Calu3 (cell line): Measurements from ENCODE around the gene IPPK. TPM values are rescaled to one million over a fixed set of nuclear protein-coding genes. Genes with fewer than 3 reads are reported as not detected.

ENCODE experiments used
- BruUV-seq: library from RNA; stranded (reverse); fragments of 400-500 nt; replicated peaks from 2 replicates; lab custom pipeline; 2021; lab: Mats Ljungman, UMichigan
- CTCF ChIA-PET: fragments of 300-600 bp; sonication (Branson Sonifier 250); formaldehyde crosslinking; loops from one replicate; lab custom pipeline; 2022; ENCODE audit warnings: antibody characterized with exemption; lab: Charles Lee
- DNase-seq: peaks from one replicate; pipeline ENCODE4 v3.0.0; 2022
- H3K27ac Mint-ChIP-seq: one replicate; pipeline ENCODE4 v1.8.0; 2022; ENCODE audit warnings: mixed read lengths; ENCODE audit not compliant: unreplicated experiment
- H3K27me3 Mint-ChIP-seq: one replicate; pipeline ENCODE4 v1.8.0; 2022; ENCODE audit warnings: mixed read lengths; ENCODE audit not compliant: unreplicated experiment
- H3K36me3 Mint-ChIP-seq: one replicate; pipeline ENCODE4 v1.8.0; 2022; ENCODE audit warnings: mild to moderate bottlenecking, moderate library complexity, mixed read lengths; ENCODE audit not compliant: insufficient read depth, unreplicated experiment
- H3K4me1 Mint-ChIP-seq: one replicate; pipeline ENCODE4 v1.8.0; 2022; ENCODE audit warnings: mild to moderate bottlenecking, low read depth, mixed read lengths; ENCODE audit not compliant: unreplicated experiment
- H3K4me3 Mint-ChIP-seq: one replicate; pipeline ENCODE4 v1.8.0; 2022; ENCODE audit warnings: mild to moderate bottlenecking, low read depth, moderate library complexity, mixed read lengths; ENCODE audit not compliant: unreplicated experiment
- H3K9me3 Mint-ChIP-seq: one replicate; pipeline ENCODE4 v1.8.0; 2022; ENCODE audit warnings: low read depth, mixed read lengths; ENCODE audit not compliant: unreplicated experiment
- CTCF ChIP-seq: fragments of 200-600 bp; IDR thresholded peaks from one replicate; pipeline ENCODE4 v1.8.0; 2022; ENCODE audit warnings: antibody characterized with exemption; ENCODE audit not compliant: unreplicated experiment
- intact Hi-C: fragments of 100-400 bp; cut with micrococcal nuclease; formaldehyde crosslinking; loops from one replicate; pipeline ENCODE4 v1.10.0; 2022; ENCODE audit not compliant: unreplicated experiment
- total RNA-seq: library from RNA; stranded (reverse); gene quantifications from 2 replicates; pipeline ENCODE4 v1.2.3, GENCODE V29; 2022

Gene IPPK
- total RNA-seq, 1 experiment from 2014 or later = 8.9 TPM

- Mint-ChIP-seq H3K27me3 (no peaks in the 10 kb centered on the region), H3K9me3 (no peaks in the 10 kb centered on the region), H3K36me3 (peaks cover 16% of the 10 kb centered on the region), H3K27ac (no peak overlapping the region), H3K4me1 (no peaks in the 10 kb centered on the region), H3K4me3 (no peak overlapping the region)
- CTCF ChIA-PET = interaction anchor here (0.7 kb wide), 1 partner anchor 161 kb away, joined by 5 read pairs; no protein-coding TSS in a partner anchor
- intact Hi-C loops = no loop called here
- TF ChIP-seq CTCF = no peak
- DNase-seq = no peak
- no TSS peak for BruUV-seq
Observed at GRCh38 chr9:92657296-92658094, 12.4 kb downstream of the IPPK start.

GRCh38 chr9:92656537-92656925 lies 13.4 kb downstream of the IPPK start:
- no TSS peak for BruUV-seq
- Mint-ChIP-seq H3K9me3 (no peaks in the 10 kb centered on the region), H3K36me3 (peaks cover 16% of the 10 kb centered on the region), H3K27me3 (no peaks in the 10 kb centered on the region), H3K4me1 (no peaks in the 10 kb centered on the region), H3K27ac (no peak overlapping the region), H3K4me3 (no peak overlapping the region)
- CTCF ChIA-PET = no interaction called here
- TF ChIP-seq CTCF = no peak
- intact Hi-C loops = no loop called here
- DNase-seq = no peak

GRCh38 chr9:92655896-92656536 lies 13.9 kb downstream of the IPPK start:
- CTCF ChIA-PET = no interaction called here
- Mint-ChIP-seq H3K9me3 (no peaks in the 10 kb centered on the region), H3K4me3 (no peak overlapping the region), H3K27ac (no peak overlapping the region), H3K27me3 (no peaks in the 10 kb centered on the region), H3K4me1 (no peaks in the 10 kb centered on the region), H3K36me3 (peaks cover 16% of the 10 kb centered on the region)
- no TSS peak for BruUV-seq
- no peak for DNase-seq
- intact Hi-C loops = no loop called here
- no peak for TF ChIP-seq CTCF

DNA sequence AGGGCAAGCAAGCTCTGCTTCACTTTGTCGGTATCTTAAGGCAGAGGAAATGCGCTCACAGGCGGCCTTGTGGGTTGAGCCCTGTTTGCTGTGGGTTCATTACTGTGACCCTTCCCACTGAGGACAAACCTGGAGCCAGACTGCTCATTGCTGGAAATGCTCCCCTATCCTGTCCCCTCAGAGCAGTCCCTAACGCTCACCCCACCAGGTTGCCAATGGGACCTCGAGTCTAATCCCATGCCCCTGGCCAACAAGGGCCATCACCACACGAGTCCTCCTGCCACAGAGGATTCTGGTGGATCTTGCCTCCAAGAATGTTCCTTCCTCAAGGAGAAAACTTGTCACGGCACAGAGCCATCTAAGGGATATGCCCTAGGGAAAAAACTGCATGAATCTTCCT lies 14.6 kb downstream of the IPPK start:
- no TSS peak for BruUV-seq
- intact Hi-C loops = no loop called here
- H3K36me3 Mint-ChIP-seq = peaks cover 16% of the 10 kb centered on the region
- no peak overlapping the region for H3K4me3 Mint-ChIP-seq
- no peak for DNase-seq
- H3K9me3 Mint-ChIP-seq = no peaks in the 10 kb centered on the region
- H3K27me3 Mint-ChIP-seq = no peaks in the 10 kb centered on the region
- no peak for TF ChIP-seq CTCF
- H3K4me1 Mint-ChIP-seq = no peaks in the 10 kb centered on the region
- H3K27ac Mint-ChIP-seq = no peak overlapping the region
- CTCF ChIA-PET = no interaction called here
